Islet precursor cell (in vitro differentiated cells): Measurements from ENCODE around the gene OR5M3.

Experiments used
- DNase-seq: peaks from one replicate; pipeline ENCODE4 v3.0.0-alpha.2; 2018

Gene OR5M3

GRCh38 chr11:56473252-56473651 lies at the start of gene OR5M3:
OR5M3 (minus strand) TSS chr11:56473352; CDS start chr11:56470497, 2,855 bp downstream.
- no peak for DNase-seq

GRCh38 chr11:56522008-56522407 lies 48.9 kb upstream of the OR5M3 start:
- no peak for DNase-seq

GRCh38 chr11:56513280-56513679 lies 40.1 kb upstream of the OR5M3 start:
- DNase-seq = no peak

GRCh38 chr11:56509439-56509838 lies 36.3 kb upstream of the OR5M3 start:
- no peak for DNase-seq

GRCh38 chr11:56497010-56497409 lies 23.9 kb upstream of the OR5M3 start:
- no peak for DNase-seq

- DNase-seq = no peak
Observed at GRCh38 chr11:56495117-56495516, 22.0 kb upstream of the OR5M3 start.

- DNase-seq = no peak
Observed at GRCh38 chr11:56491270-56491669, 18.1 kb upstream of the OR5M3 start, which contains the start of gene OR5M8. OR5M8 (minus strand) TSS chr11:56491370; CDS start chr11:56491370, 0 bp downstream.

GRCh38 chr11:56486801-56487200 lies 13.6 kb upstream of the OR5M3 start:
- DNase-seq = no peak

- no peak for DNase-seq
Observed at GRCh38 chr11:56474729-56475235, 1.6 kb upstream of the OR5M3 start.

- DNase-seq = no peak
Observed at GRCh38 chr11:56457076-56457475, 16.1 kb downstream of the OR5M3 start.

GRCh38 chr11:56453521-56453920 lies 19.6 kb downstream of the OR5M3 start:
- DNase-seq = no peak
